Mucosa of stomach (tissue), 1 donor: ENCODE measurements around the gene SNX8.
"Not testable (repeated sequence)": the region's sequence is repeated elsewhere in the genome, so short reads cannot be mapped to it uniquely, and the experiment has no call there.

Experiments
- H3K27me3 ChIP-seq: one replicate; pipeline ENCODE4 v1.7.0; 2013; ENCODE audit warnings: mild to moderate bottlenecking, low read length; ENCODE audit not compliant: control insufficient read depth, insufficient read depth
- H3K36me3 ChIP-seq: one replicate; pipeline ENCODE4 v1.7.0; 2013; ENCODE audit warnings: low read length; ENCODE audit not compliant: control insufficient read depth, insufficient read depth
- H3K4me1 ChIP-seq: one replicate; pipeline ENCODE4 v1.7.0; 2013; ENCODE audit warnings: mild to moderate bottlenecking, low read length; ENCODE audit not compliant: control insufficient read depth, insufficient read depth
- H3K4me3 ChIP-seq: one replicate; pipeline ENCODE4 v1.7.0; 2013; ENCODE audit warnings: low read length
- H3K9ac ChIP-seq: one replicate; pipeline ENCODE4 v1.7.0; 2013; ENCODE audit warnings: mild to moderate bottlenecking, low read length, moderate library complexity
- H3K9me3 ChIP-seq: one replicate; pipeline ENCODE4 v1.7.0; 2013; ENCODE audit warnings: mild to moderate bottlenecking, low read length, moderate library complexity; ENCODE audit not compliant: control insufficient read depth
- donor health status: Pancreatic carcinoma.

SNX8 gene

GRCh38 chr7:2302743-2303397, 11.4 kb downstream of the SNX8 start:
- H3K4me1 ChIP-seq, H3K36me3 ChIP-seq, H3K9me3 ChIP-seq, H3K4me3 ChIP-seq, H3K9ac ChIP-seq, H3K27me3 ChIP-seq: not testable (repeated sequence)

GRCh38 chr7:2301511-2301863, 12.8 kb downstream of the SNX8 start:
- H3K27me3 ChIP-seq, result no peaks in the 10 kb centered on the region
- peaks cover 8% of the 10 kb centered on the region for H3K4me1 ChIP-seq
- H3K36me3 ChIP-seq, result no peaks in the 10 kb centered on the region

GRCh38 chr7:2299870-2300512, 14.2 kb downstream of the SNX8 start:
- no peaks in the 10 kb centered on the region for H3K36me3 ChIP-seq
- peaks cover 8% of the 10 kb centered on the region for H3K4me1 ChIP-seq
- H3K27me3 ChIP-seq, result no peaks in the 10 kb centered on the region
- no peaks in the 10 kb centered on the region for H3K9me3 ChIP-seq
- H3K4me3 ChIP-seq, result no peak overlapping the region
- H3K9ac ChIP-seq, result no peak overlapping the region

More at GRCh38 chr7:2301511-2301863, 12.8 kb downstream of the SNX8 start:
- H3K4me3 ChIP-seq, result no peak overlapping the region
- no peak overlapping the region for H3K9ac ChIP-seq
- no peaks in the 10 kb centered on the region for H3K9me3 ChIP-seq

GRCh38 chr7:2299131-2299829, 15.0 kb downstream of the SNX8 start:
- no peak overlapping the region for H3K9ac ChIP-seq

GRCh38 chr7:2296832-2297231, 17.4 kb downstream of the SNX8 start:
- Histone ChIP-seq H3K36me3 (no peaks in the 10 kb centered on the region), H3K9ac (no peak overlapping the region), H3K27me3 (no peaks in the 10 kb centered on the region), H3K4me1 (no peaks in the 10 kb centered on the region), H3K4me3 (no peak overlapping the region), H3K9me3 (no peaks in the 10 kb centered on the region)

More at GRCh38 chr7:2299131-2299829, 15.0 kb downstream of the SNX8 start:
- no peaks in the 10 kb centered on the region for H3K27me3 ChIP-seq
- H3K4me1 ChIP-seq, result peaks cover under 1% of the 10 kb centered on the region
- H3K4me3 ChIP-seq, result no peak overlapping the region
- H3K9me3 ChIP-seq, result no peaks in the 10 kb centered on the region
- H3K36me3 ChIP-seq, result no peaks in the 10 kb centered on the region

GRCh38 chr7:2295936-2296620, 18.2 kb downstream of the SNX8 start:
- Histone ChIP-seq H3K4me3 (no peak overlapping the region), H3K9ac (no peak overlapping the region), H3K36me3 (no peaks in the 10 kb centered on the region), H3K9me3 (no peaks in the 10 kb centered on the region), H3K27me3 (no peaks in the 10 kb centered on the region), H3K4me1 (no peaks in the 10 kb centered on the region)

- Histone ChIP-seq H3K36me3 (no peaks in the 10 kb centered on the region), H3K27me3 (no peaks in the 10 kb centered on the region), H3K4me1 (no peaks in the 10 kb centered on the region), H3K9me3 (no peaks in the 10 kb centered on the region), H3K4me3 (no peak overlapping the region), H3K9ac (no peak overlapping the region)
Measured at GRCh38 chr7:2290877-2291276, 23.4 kb downstream of the SNX8 start.

- H3K4me1 ChIP-seq, result no peaks in the 10 kb centered on the region
- H3K9me3 ChIP-seq, result no peaks in the 10 kb centered on the region
- no peaks in the 10 kb centered on the region for H3K36me3 ChIP-seq
- no peak overlapping the region for H3K9ac ChIP-seq
- H3K27me3 ChIP-seq, result no peaks in the 10 kb centered on the region
- H3K4me3 ChIP-seq, result no peak overlapping the region
Measured at GRCh38 chr7:2289621-2290020, 24.6 kb downstream of the SNX8 start.

GRCh38 chr7:2289111-2289586, 25.1 kb downstream of the SNX8 start:
- Histone ChIP-seq H3K4me1 (no peaks in the 10 kb centered on the region), H3K27me3 (no peaks in the 10 kb centered on the region), H3K9ac (no peak overlapping the region), H3K4me3 (no peak overlapping the region), H3K9me3 (no peaks in the 10 kb centered on the region), H3K36me3 (no peaks in the 10 kb centered on the region)

- H3K36me3 ChIP-seq, result no peaks in the 10 kb centered on the region
- H3K4me3 ChIP-seq, result no peak overlapping the region
- H3K9ac ChIP-seq, result no peak overlapping the region
- H3K4me1 ChIP-seq, result no peaks in the 10 kb centered on the region
- no peaks in the 10 kb centered on the region for H3K27me3 ChIP-seq
- H3K9me3 ChIP-seq, result no peaks in the 10 kb centered on the region
Measured at GRCh38 chr7:2288503-2288902, 25.7 kb downstream of the SNX8 start.

- H3K9me3 ChIP-seq, result no peaks in the 10 kb centered on the region
- no peaks in the 10 kb centered on the region for H3K4me1 ChIP-seq
- no peak overlapping the region for H3K4me3 ChIP-seq
- no peaks in the 10 kb centered on the region for H3K36me3 ChIP-seq
- H3K27me3 ChIP-seq, result no peaks in the 10 kb centered on the region
- no peak overlapping the region for H3K9ac ChIP-seq
Measured at GRCh38 chr7:2287745-2288144, 26.5 kb downstream of the SNX8 start.

- Histone ChIP-seq H3K4me1 (no peaks in the 10 kb centered on the region), H3K36me3 (no peaks in the 10 kb centered on the region), H3K4me3 (no peak overlapping the region), H3K9ac (no peak overlapping the region), H3K27me3 (no peaks in the 10 kb centered on the region), H3K9me3 (no peaks in the 10 kb centered on the region)
Measured at GRCh38 chr7:2283074-2283473, 31.2 kb downstream of the SNX8 start.
